T1000 (cell line): ENCODE results near the gene LRRC17.
"Not testable (repeated sequence)": the region's sequence is repeated elsewhere in the genome, so short reads cannot be mapped to it uniquely, and the experiment has no call there.

Experiments used
- DNase-seq: peaks from one replicate; lab custom pipeline; 2025; ENCODE audit warnings: mixed read lengths; lab: John Stamatoyannopoulos, UW

The LRRC17 gene

GRCh38 chr7:102897856-102898531 is 14.8 kb upstream of the LRRC17 start:
- no peak for DNase-seq

GRCh38 chr7:102898532-102898859 is 14.3 kb upstream of the LRRC17 start:
- no peak for DNase-seq

GRCh38 chr7:102902052-102902451 is 10.7 kb upstream of the LRRC17 start:
- DNase-seq, result not testable (repeated sequence)

- DNase-seq, result not testable (repeated sequence)
Observed at GRCh38 chr7:102903576-102903975, 9.2 kb upstream of the LRRC17 start.

- DNase-seq, result no peak
Observed at GRCh38 chr7:102908676-102909075, 4.1 kb upstream of the LRRC17 start.

- no peak for DNase-seq
Observed at GRCh38 chr7:102913826-102914225, 1.0 kb downstream of the LRRC17 start.

- DNase-seq, result no peak
Observed at GRCh38 chr7:102914585-102914984, 1.8 kb downstream of the LRRC17 start.

- no peak for DNase-seq
Observed at GRCh38 chr7:102916426-102916825, 3.6 kb downstream of the LRRC17 start.

- no peak for DNase-seq
Observed at GRCh38 chr7:102916881-102917280, 4.1 kb downstream of the LRRC17 start.

- no peak for DNase-seq
Observed at GRCh38 chr7:102917436-102918353, 4.9 kb downstream of the LRRC17 start.

- no peak for DNase-seq
Observed at GRCh38 chr7:102918845-102919244, 6.0 kb downstream of the LRRC17 start.

- no peak for DNase-seq
Observed at GRCh38 chr7:102925976-102926782, 13.4 kb downstream of the LRRC17 start.

- no peak for DNase-seq
Observed at GRCh38 chr7:102926783-102927140, 14.0 kb downstream of the LRRC17 start.

GRCh38 chr7:102927312-102927933 is 14.6 kb downstream of the LRRC17 start:
- no peak for DNase-seq

GRCh38 chr7:102931757-102932156 is 19.0 kb downstream of the LRRC17 start:
- DNase-seq, result no peak

- DNase-seq, result no peak
Observed at GRCh38 chr7:102933763-102934162, 21.0 kb downstream of the LRRC17 start.

GRCh38 chr7:102934239-102934638 is 21.4 kb downstream of the LRRC17 start:
- no peak for DNase-seq

- no peak for DNase-seq
Observed at GRCh38 chr7:102934701-102935100, 21.9 kb downstream of the LRRC17 start.

GRCh38 chr7:102935450-102936115 is 22.8 kb downstream of the LRRC17 start:
- no peak for DNase-seq

GRCh38 chr7:102938679-102939078 is 25.9 kb downstream of the LRRC17 start:
- DNase-seq, result no peak

GRCh38 chr7:102942181-102942866 is 29.5 kb downstream of the LRRC17 start:
- DNase-seq, result no peak
